ENCODE measurements around the gene PKMYT1.

- TF ChIP-seq CTCF (IDR thresholded peaks at IDR 0.05; ENCODE audit: low read depth, low read length, poor library complexity, severe bottlenecking) (no peak), EZH2phosphoT487 (IDR thresholded peaks at IDR 0.05; ENCODE audit: borderline replicate concordance, low read length) (no peak)
Measured at GRCh38 chr16:3009568-3010390, 29.5 kb upstream of the PKMYT1 start.

Measured in DOHH2 (cell line).